Tibial nerve (tissue), 4 donors: ENCODE measurements around the gene DNM3.

Source experiments
- EP300 ChIP-seq, 2 donors: sonication (generic); formaldehyde crosslinking; IDR thresholded peaks; one replicate each; pipeline ENCODE4 v1.6.1; 2017; ENCODE audit warnings: antibody characterized with exemption in 2 of 2, mild to moderate bottlenecking in 1 of 2
- POLR2A ChIP-seq, 2 donors: fragments of 450-650 bp; IDR thresholded peaks; one replicate each; pipeline ENCODE4 v1.6.1; 2017; ENCODE audit warnings: antibody characterized with exemption in 2 of 2, mild to moderate bottlenecking in 2 of 2, moderate library complexity in 2 of 2
- TF ChIP-seq, protein P1 (sequence below), 5 experiments: fragments of 200-600 bp in 3 of 5; fragments of 450-650 bp in 2 of 5; sonication (generic) in 3 of 5; IDR thresholded peaks; one replicate each; pipeline ENCODE4 v1.5.1; 2016 to 2019; ENCODE audit warnings: antibody characterized with exemption in 5 of 5, mild to moderate bottlenecking in 3 of 5, moderate library complexity in 2 of 5

GRCh38 chr1:172118618-172119017, 277.3 kb downstream of the DNM3 start:
- TF ChIP-seq, protein P1, sequence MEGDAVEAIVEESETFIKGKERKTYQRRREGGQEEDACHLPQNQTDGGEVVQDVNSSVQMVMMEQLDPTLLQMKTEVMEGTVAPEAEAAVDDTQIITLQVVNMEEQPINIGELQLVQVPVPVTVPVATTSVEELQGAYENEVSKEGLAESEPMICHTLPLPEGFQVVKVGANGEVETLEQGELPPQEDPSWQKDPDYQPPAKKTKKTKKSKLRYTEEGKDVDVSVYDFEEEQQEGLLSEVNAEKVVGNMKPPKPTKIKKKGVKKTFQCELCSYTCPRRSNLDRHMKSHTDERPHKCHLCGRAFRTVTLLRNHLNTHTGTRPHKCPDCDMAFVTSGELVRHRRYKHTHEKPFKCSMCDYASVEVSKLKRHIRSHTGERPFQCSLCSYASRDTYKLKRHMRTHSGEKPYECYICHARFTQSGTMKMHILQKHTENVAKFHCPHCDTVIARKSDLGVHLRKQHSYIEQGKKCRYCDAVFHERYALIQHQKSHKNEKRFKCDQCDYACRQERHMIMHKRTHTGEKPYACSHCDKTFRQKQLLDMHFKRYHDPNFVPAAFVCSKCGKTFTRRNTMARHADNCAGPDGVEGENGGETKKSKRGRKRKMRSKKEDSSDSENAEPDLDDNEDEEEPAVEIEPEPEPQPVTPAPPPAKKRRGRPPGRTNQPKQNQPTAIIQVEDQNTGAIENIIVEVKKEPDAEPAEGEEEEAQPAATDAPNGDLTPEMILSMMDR (IDR thresholded peaks at IDR 0.05) = no peak
- TF ChIP-seq POLR2A (IDR thresholded peaks at IDR 0.05) = no peak
- no peak for TF ChIP-seq EP300 (IDR thresholded peaks at IDR 0.05)
